ENCODE results near the gene TMEM184B. TPM values are rescaled to one million over a fixed set of nuclear protein-coding genes. Genes with fewer than 3 reads are reported as not detected.

TMEM184B gene
- total RNA-seq (2022; extraction: Qiagen RNA extraction), result 47.8 to 59.0 TPM (median 55.0 TPM) in 5 replicates

GRCh38 chr22:38272373-38273134 is at the start of gene TMEM184B:
TSS of gene TMEM184B (minus strand) at chr22:38273010. CDS start at chr22:38247961, 25,049 bp downstream.

DNA sequence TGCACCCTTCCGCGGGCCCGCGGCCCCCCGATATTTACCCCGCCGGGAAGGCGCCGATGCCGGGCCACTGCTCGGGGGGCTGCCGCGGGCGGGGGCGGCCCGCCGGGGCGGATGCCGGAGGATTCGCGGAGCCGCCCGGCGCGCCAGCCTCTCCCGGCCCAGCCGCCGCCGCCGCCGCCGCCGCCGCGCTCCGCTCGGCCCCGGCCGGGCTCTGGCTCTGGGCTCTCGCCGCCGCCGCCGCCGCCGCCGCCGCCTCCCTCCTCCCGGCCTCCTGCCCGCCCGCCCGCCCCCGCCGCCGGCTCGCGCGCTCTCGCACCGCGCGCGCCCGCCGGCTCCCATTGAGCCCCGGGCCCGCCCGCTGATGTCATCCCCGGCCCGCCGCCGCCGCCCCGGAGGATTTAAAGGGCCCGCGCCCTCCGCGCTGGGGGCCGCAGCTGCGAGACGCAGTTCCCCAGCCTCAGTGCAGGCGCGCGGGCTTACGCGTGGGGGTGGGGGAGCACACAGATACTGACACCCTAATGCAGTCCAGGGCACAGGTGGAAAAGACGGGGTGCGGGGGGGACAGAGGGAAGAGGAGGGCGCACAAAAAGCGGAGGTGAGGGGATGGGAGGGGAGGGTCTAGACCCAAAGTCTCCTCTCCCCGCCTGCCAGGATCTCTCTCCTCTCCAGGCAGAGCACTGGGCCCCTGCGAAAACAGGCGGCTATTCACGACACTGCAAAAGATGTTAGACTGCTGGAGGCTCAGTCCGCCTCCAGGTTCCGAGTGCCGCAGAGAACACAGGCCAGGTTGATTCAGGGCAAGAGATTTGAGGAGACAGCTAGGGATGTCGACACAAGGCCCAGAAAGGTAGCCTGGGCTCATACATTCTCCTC is 44.5 kb upstream of the TMEM184B start, which contains the start of gene CSNK1E:
CSNK1E (minus strand) TSS at position 312 of the 873 bp plus-strand sequence. CDS start 3,276 bp downstream, outside the sequence.

GRCh38 chr22:38201711-38202436 is 70.9 kb downstream of the TMEM184B start, which contains the start of gene MAFF:
TSS of gene MAFF (plus strand) at chr22:38201994. CDS start at chr22:38213854, 11,860 bp downstream.

DNA sequence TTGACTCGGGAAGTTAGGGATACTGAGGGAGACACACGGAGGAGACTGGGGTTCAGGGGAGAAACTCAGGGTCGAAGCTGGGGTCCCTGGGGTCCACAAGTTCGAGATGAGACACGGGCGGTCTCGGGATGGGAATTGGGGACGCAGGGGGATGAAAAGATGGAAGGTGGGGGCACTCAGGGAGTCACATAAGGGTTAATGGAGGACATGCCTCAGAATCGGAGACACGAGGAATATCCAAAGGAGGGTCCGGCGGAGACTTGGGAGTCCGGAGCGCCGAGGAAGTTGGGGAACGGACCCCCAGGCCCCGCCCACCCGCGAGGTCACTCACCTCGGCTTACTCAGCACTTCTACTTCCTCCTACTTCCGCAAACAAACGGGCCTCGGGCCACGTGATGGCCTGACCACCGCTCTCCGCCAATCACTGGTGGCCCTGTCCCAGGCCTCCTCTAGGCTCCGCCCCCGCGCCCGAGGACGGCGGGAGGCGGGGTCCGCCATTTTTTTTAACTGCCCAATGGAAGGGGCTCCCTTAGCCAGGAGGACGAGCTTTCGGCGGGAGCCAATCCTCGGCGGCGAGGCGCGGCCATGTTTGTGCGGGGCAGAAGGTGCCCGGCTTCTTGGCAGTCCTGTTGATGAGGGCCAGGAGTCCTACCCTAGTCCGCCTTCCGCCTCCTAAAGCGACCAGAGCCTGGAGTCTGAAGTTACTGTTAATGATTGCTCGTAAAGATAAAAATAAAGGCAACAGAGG is 91.2 kb downstream of the TMEM184B start, which contains the start of gene PLA2G6:
PLA2G6 (minus strand) TSS at position 378 of the 748 bp plus-strand sequence. CDS start 12,404 bp downstream, outside the sequence.

Other genes starting within 250 kb of the TMEM184B start
- 10.4 to 14.3 TPM (median 11.2 TPM) in 5 replicates for gene PICK1, start 215.6 kb downstream of the TMEM184B start, total RNA-seq (2022; extraction: Qiagen RNA extraction)
- gene SLC16A8, start 188.8 kb downstream of the TMEM184B start, total RNA-seq (2022; extraction: Qiagen RNA extraction), result not detected in 5 replicates
- gene BAIAP2L2, start 162.3 kb downstream of the TMEM184B start, total RNA-seq (2022; extraction: Qiagen RNA extraction), result 5.3 to 8.0 TPM (median 7.2 TPM) in 5 replicates
- 3.7 to 5.3 TPM (median 4.4 TPM) in 5 replicates for gene PLA2G6, start 91.2 kb downstream of the TMEM184B start, total RNA-seq (2022; extraction: Qiagen RNA extraction)
- 19.8 to 27.5 TPM (median 20.8 TPM) in 5 replicates for gene MAFF, start 71.0 kb downstream of the TMEM184B start, total RNA-seq (2022; extraction: Qiagen RNA extraction)
- gene CSNK1E, start 44.4 kb upstream of the TMEM184B start, total RNA-seq (2022; extraction: Qiagen RNA extraction), result 86.3 to 102 TPM (median 95.7 TPM) in 5 replicates
- 0.38 to 0.74 TPM (median 0.47 TPM) in 5 replicates for gene KCNJ4, start 182.2 kb upstream of the TMEM184B start, total RNA-seq (2022; extraction: Qiagen RNA extraction)
- 16.8 to 20.6 TPM (median 19.8 TPM) in 5 replicates for gene KDELR3, start 195.1 kb upstream of the TMEM184B start, total RNA-seq (2022; extraction: Qiagen RNA extraction)
- gene DDX17, start 233.3 kb upstream of the TMEM184B start, total RNA-seq (2022; extraction: Qiagen RNA extraction), result 84.1 to 121 TPM (median 89.3 TPM) in 5 replicates